GM21717 (cell line): ENCODE data around the gene CLIP2.
"Not testable (repeated sequence)": the region's sequence is repeated elsewhere in the genome, so short reads cannot be mapped to it uniquely, and the experiment has no call there.

ENCODE experiments used
- ATAC-seq: cut with Tn5 transposase; IDR thresholded peaks from one replicate; pipeline ENCODE4 v1.9.1; 2021; ENCODE audit warnings: mild to moderate bottlenecking, moderate library complexity; ENCODE audit not compliant: unreplicated experiment

CLIP2 gene

GRCh38 chr7:74401137-74401859 lies 112.1 kb downstream of the CLIP2 start:
- no peak for ATAC-seq

GRCh38 chr7:74402668-74403067 lies 113.5 kb downstream of the CLIP2 start:
- not testable (repeated sequence) for ATAC-seq

- no peak for ATAC-seq
Observed at GRCh38 chr7:74403521-74404387, 114.5 kb downstream of the CLIP2 start.

GRCh38 chr7:74404388-74404700 lies 115.1 kb downstream of the CLIP2 start:
- ATAC-seq, result no peak

GRCh38 chr7:74404741-74405140 lies 115.5 kb downstream of the CLIP2 start:
- no peak for ATAC-seq

GRCh38 chr7:74405191-74405898 lies 116.1 kb downstream of the CLIP2 start:
- no peak for ATAC-seq

GRCh38 chr7:74405899-74406512 lies 116.8 kb downstream of the CLIP2 start:
- no peak for ATAC-seq

- no peak for ATAC-seq
Observed at GRCh38 chr7:74407958-74408357, 118.8 kb downstream of the CLIP2 start.

- no peak for ATAC-seq
Observed at GRCh38 chr7:74409571-74409970, 120.4 kb downstream of the CLIP2 start.

GRCh38 chr7:74410772-74411171 lies 121.6 kb downstream of the CLIP2 start:
- no peak for ATAC-seq

GRCh38 chr7:74411571-74411970 lies 122.4 kb downstream of the CLIP2 start:
- ATAC-seq, result not testable (repeated sequence)

GRCh38 chr7:74412056-74412455 lies 122.8 kb downstream of the CLIP2 start:
- ATAC-seq, result no peak

GRCh38 chr7:74412603-74413002 lies 123.4 kb downstream of the CLIP2 start:
- ATAC-seq, result no peak

- ATAC-seq, result not testable (repeated sequence)
Observed at GRCh38 chr7:74414595-74415333, 125.6 kb downstream of the CLIP2 start.

- ATAC-seq, result no peak
Observed at GRCh38 chr7:74417419-74417971, 128.3 kb downstream of the CLIP2 start.

GRCh38 chr7:74418076-74418475 lies 128.9 kb downstream of the CLIP2 start:
- no peak for ATAC-seq

- ATAC-seq, result no peak
Observed at GRCh38 chr7:74418538-74418937, 129.3 kb downstream of the CLIP2 start.

GRCh38 chr7:74419232-74419631 lies 130.0 kb downstream of the CLIP2 start:
- not testable (repeated sequence) for ATAC-seq

GRCh38 chr7:74420006-74420405 lies 130.8 kb downstream of the CLIP2 start:
- ATAC-seq, result no peak

GRCh38 chr7:74424291-74424880 lies 135.2 kb downstream of the CLIP2 start:
- no peak for ATAC-seq
